ENCODE measurements around the gene CYP27C1. TPM values are rescaled to one million over a fixed set of nuclear protein-coding genes. Genes with fewer than 3 reads are reported as not detected.

Gene CYP27C1
- total RNA-seq, 4 donors from 2014 or later: 0.12 to 0.52 (median 0.28) TPM

DNA sequence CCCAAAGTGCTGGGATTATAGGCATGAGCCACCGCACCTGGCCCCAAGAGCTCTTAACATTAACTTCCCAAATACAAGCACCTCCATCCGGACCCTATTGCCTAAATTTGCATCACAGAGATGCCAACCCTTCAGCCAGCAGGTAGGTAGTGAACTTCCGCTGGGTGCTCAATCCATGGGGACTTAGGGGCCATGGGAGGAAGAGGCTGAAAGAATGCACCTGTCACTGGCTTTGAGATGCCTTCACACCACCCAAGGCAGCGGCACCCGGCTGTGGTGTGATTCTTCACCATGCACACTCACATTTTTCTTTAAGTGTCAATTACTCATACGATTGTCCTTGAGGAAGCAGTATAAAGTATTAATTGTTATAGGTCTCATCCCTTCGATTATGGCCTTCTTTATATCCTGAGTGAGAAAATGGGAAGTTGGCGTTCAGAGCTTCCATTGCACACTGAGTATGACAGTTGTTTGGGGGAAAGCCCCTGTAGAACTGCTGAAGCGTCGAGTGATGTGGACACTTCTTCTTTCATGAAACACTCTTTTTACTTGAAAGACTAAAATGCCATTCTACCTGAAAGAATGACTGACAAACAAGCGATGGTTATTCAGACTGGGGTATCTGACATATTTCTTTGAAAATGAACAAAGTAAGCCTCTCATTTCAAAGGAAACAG is 61.3 kb downstream of the CYP27C1 start:
- no peaks in the 10 kb centered on the region for H3K9me3 ChIP-seq

DNA sequence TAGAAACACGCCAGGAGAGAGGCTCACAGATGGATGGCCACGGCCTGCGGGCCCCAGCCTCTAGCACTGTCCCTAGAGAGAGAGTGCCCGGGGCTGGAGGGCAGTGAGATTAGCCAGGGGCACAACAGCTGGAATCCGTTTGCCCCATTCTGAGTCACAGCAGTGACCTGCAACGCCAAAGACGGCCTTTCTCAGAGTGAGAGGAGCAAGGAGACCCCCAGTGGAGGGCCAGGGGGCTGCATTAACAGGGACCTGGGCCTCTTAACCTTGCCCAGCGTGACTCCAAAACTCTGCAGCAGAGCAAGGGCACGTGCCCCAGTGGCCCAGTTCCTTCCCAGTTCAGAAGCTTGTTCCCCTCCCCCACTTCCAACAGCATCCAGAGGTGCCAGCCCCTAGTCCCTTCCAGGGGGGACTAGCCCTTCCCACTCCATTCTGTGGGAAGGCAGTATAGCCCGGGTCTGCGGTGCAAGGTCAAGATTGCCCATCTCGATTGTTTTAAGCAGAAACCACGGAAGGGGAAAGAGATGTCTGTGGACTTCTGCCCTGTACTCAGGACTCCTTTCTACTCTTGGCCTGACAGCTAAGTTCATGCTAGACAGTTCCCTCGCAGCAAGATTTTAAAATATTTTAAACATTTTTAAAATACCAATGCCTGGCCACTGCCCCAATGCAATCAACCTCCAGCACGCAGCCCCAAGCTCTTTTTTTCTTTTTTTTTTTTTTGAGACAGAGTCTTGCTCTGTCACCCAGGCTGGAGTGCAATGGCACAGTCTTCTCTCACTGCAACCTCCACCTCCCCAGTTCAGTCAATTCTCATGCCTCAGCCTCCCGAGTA is 62.2 kb downstream of the CYP27C1 start:
- Histone ChIP-seq H3K36me3 (no peaks in the 10 kb centered on the region), H3K27ac (no peak overlapping the region), H3K4me3 (no peak overlapping the region), H3K4me1 (peaks cover 0 to 37% (median 6%) of the 10 kb centered on the region in 3 donors), H3K9me3 (no peaks in the 10 kb centered on the region), H3K27me3 (no peaks in the 10 kb centered on the region)
- ATAC-seq: no peak
- TF ChIP-seq CTCF (IDR thresholded peaks at IDR 0.05) (no peak), EP300 (IDR thresholded peaks at IDR 0.05) (no peak), POLR2AphosphoS5 (IDR thresholded peaks at IDR 0.05) (no peak), POLR2A (IDR thresholded peaks at IDR 0.05) (no peak)
- 78 to 93% methylated on average over 6 of the region's 16 CpGs for WGBS, 2 donors (ENCODE audit: low coverage in 1 of 2)

More for the DNA sequence above, 61.3 kb downstream of the CYP27C1 start:
- Histone ChIP-seq H3K4me1 (peaks cover 0 to 34% (median 6%) of the 10 kb centered on the region in 3 donors), H3K36me3 (no peaks in the 10 kb centered on the region), H3K4me3 (no peak overlapping the region), H3K27me3 (no peaks in the 10 kb centered on the region), H3K27ac (no peak overlapping the region)
- no peak for ATAC-seq
- TF ChIP-seq EP300 (IDR thresholded peaks at IDR 0.05) (no peak), POLR2AphosphoS5 (IDR thresholded peaks at IDR 0.05) (no peak)
- WGBS, 2 donors (ENCODE audit: low coverage in 1 of 2): 68 to 88% methylated on average over 8 to 9 of the region's 11 CpGs

GRCh38 chr2:127157114-127157513 is 63.0 kb downstream of the CYP27C1 start:
- no peaks in the 10 kb centered on the region for H3K27me3 ChIP-seq
- H3K4me1 ChIP-seq: peaks cover 0 to 37% (median 6%) of the 10 kb centered on the region in 3 donors
- TF ChIP-seq POLR2AphosphoS5 (IDR thresholded peaks at IDR 0.05): no peak
- no peak for TF ChIP-seq CTCF (IDR thresholded peaks at IDR 0.05)
- TF ChIP-seq POLR2A (IDR thresholded peaks at IDR 0.05): no peak
- TF ChIP-seq EP300 (IDR thresholded peaks at IDR 0.05): no peak
- no peak for ATAC-seq
- no peak overlapping the region for H3K4me3 ChIP-seq
- 74 to 83% methylated on average over 2 to 5 of the region's 6 CpGs for WGBS, 2 donors (ENCODE audit: low coverage in 1 of 2)
- H3K27ac ChIP-seq: no peak overlapping the region
- H3K9me3 ChIP-seq: no peaks in the 10 kb centered on the region
- H3K36me3 ChIP-seq: no peaks in the 10 kb centered on the region

GRCh38 chr2:127155947-127156346 is 64.2 kb downstream of the CYP27C1 start:
- 20% methylated on average over 2 of the region's 2 CpGs; no CpG with 5 or more reads in 1 of the 2 donors for WGBS, 2 donors (ENCODE audit: low coverage in 1 of 2)
- no peak overlapping the region for H3K27ac ChIP-seq

More at GRCh38 chr2:127155947-127156346, 64.2 kb downstream of the CYP27C1 start:
- H3K27me3 ChIP-seq: no peaks in the 10 kb centered on the region
- no peak overlapping the region for H3K4me3 ChIP-seq
- peaks cover 0 to 28% (median 6%) of the 10 kb centered on the region in 3 donors for H3K4me1 ChIP-seq
- ATAC-seq: peak; percentile 84
- no peak for TF ChIP-seq EP300 (IDR thresholded peaks at IDR 0.05)
- no peak for TF ChIP-seq POLR2A (IDR thresholded peaks at IDR 0.05)
- peak; percentile 62 for TF ChIP-seq POLR2AphosphoS5 (IDR thresholded peaks at IDR 0.05)
- TF ChIP-seq CTCF (IDR thresholded peaks at IDR 0.05): no peak
- H3K36me3 ChIP-seq: no peaks in the 10 kb centered on the region
- peaks cover 0 to 4% (median 0%) of the 10 kb centered on the region in 3 donors for H3K9me3 ChIP-seq
